T-helper 1 cell (primary cell): ENCODE measurements around the gene MAGI2.
"Not testable (repeated sequence)": the region's sequence is repeated elsewhere in the genome, so short reads cannot be mapped to it uniquely, and the experiment has no call there.

ENCODE experiments used
- DNase-seq, 5 donors: peaks; one replicate each; pipeline ENCODE4 v3.0.0-alpha.2; 2012 to 2020

Gene MAGI2

DNA sequence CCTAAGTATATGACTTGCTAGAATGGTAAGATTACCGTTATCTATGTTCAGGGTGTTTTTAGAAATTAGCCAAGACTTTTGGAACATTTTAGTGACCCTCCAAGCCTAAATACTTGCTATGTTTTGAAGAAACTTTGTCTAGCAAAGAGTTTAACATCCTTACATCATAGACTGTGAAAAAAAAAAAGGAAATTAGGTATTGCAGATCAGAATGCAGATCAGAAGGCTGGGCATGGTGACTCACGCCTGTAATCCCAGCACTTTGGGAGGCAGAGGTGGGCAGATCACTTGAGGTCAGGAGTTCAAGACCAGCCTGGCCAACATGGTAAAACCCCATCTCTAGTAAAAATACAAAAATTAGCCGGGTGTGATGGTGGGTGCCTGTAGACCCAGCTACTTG is 10.7 kb downstream of the MAGI2 start:
- not testable (repeated sequence) for DNase-seq

- DNase-seq, result no peak
Measured at GRCh38 chr7:79436378-79436777, 17.1 kb downstream of the MAGI2 start.

- no peak for DNase-seq
Measured at GRCh38 chr7:79434867-79435266, 18.6 kb downstream of the MAGI2 start.

- no peak for DNase-seq
Measured at GRCh38 chr7:79434098-79434497, 19.4 kb downstream of the MAGI2 start.

DNA sequence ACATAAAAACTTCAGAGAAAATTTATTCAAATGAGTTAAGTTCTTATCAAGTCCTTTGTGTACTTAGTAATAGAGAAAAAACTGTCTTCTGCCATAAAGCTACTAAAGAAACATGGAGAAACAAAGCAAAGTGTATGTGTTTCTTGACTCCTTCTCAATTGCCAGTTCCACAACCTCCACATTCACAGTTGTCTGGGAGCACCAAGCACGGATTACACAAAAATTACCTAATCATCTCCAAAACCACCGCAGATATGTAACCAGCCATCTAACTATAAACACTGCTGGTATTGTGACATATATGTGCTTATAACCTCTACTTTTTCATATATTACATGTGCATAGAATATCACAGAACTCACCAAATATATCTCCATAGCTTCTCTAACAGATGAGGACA is 23.1 kb downstream of the MAGI2 start:
- DNase-seq, result no peak

GRCh38 chr7:79425665-79426064 is 27.8 kb downstream of the MAGI2 start:
- DNase-seq, result no peak

DNA sequence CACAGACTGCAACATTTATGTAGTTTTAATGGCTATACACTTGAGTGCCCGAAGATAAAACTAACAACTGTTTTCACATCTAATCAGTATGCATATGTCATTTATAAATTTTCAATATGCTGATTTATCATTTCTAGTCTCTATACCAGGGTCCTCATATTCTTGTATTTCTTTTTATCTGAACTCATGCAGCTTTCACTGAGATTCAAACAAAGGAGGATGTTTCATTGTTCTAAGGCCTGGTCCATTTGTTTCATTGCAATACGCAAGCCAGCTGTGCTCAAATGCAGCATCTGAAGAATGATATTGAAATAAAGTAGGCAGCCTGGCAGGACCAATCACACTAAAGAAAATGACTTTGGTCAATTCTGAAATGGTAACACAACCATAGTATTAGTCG is 31.7 kb downstream of the MAGI2 start:
- DNase-seq, result no peak

DNA sequence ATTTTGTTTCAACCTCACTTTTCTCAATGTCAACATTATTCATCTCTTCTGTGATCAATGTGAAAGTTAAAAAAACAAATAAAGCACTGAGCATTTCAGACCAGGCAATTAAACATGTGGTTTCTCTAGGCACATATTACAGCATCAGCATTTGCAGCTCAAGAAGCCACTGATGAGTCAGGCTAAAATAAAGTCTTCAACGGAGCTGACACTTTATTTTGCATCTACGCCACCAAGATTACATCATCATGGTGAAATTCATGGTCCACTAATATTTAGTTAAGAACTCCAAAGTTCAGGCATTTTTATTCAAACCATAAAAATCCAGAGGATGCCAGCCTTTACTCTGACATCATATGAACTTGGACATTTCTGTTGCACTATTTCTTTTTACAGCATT is 33.0 kb downstream of the MAGI2 start:
- no peak for DNase-seq

DNA sequence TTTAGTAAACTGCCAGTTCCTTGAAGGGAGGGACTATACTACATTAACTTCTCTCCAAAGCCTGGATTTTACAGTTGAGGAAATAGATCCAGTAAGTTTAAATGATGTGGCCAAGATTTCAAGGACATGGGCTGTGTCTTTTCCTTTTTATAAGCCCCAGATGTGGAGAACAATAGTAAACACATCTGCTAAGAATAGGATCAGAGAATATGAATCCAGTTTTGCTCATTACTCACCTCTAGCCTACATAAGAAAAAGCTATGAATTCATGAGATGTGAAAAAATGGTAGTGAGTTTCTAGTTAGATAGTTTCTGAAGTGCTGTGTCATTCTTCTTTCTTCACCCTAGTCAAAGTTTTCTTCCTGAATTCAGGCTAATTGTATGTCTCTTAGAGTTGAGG is 38.6 kb downstream of the MAGI2 start:
- no peak for DNase-seq

DNA sequence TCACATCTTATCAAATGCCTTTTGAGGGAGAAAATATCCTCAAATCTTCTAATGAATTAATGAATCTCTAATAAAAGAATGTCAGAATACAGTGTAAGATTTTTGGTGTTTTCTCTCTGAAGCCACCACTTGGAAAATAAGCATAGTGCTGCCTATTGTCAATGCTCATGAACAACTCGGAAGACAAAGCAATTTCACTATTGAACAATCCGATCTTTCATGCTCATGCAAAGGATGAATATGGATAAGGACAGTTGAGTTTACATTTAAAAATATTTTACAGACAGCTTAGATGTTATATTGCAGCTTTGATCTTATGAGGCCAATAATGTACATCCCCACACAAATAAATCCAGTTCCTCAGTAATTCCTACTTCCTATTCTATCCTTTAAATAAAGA is 40.6 kb downstream of the MAGI2 start:
- DNase-seq, result no peak

DNA sequence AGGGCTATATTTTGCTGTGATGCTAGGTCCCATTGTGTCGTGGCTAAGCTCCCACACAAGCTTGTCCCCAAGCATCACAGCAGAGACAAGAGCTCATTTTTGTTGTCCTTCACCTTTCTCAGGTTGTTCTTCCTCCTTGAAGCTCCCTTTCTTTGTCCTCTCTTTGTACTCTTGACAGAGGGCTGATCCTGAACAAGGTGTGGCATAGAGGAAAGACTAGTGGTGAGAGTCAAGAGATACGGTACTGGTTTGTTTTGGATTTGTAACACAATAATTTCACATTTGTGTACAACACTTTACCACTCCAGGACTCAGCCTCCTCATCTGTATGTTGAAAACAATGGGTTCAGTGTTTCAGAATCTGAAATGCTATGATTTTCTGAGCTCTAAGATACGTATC is 41.0 kb downstream of the MAGI2 start:
- no peak for DNase-seq

DNA sequence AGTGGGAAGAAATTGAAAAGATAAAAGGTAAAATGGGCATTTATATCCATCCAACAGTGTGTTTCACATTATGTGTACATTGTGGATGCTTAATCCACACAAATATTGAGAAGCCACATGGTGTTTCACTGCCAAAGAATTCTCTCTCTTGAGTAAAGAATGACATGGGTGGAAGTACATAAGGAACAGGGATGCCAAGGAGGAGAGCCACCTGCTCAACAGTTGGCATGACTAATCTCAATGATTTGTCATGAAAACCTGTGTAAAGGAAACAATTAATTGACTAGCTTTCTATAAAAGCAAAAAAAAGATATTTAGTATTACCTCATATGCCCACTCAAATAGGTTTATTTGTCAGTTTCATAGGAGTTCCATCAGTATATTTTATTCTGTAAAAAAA is 43.1 kb downstream of the MAGI2 start:
- no peak for DNase-seq

GRCh38 chr7:79407351-79407750 is 46.1 kb downstream of the MAGI2 start:
- no peak for DNase-seq

DNA sequence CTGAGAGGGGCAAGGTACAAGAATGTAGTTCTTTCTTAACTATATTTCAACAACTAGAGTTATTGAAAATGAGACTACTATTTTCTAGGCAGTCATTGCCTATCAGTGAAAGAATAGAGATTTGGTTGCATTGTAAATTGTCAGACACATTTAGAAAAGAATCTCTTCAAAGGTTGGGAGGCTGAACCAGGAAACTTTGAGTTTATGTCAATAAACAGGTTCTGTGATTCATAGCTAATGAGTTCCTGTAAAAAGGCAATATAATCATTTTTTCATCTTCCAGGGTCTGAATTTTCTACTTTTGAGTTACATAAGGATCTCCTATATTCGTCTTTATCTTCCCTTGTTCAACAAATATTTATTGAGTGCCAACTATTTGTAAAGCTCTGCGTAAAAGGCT is 47.1 kb downstream of the MAGI2 start:
- DNase-seq, result no peak

DNA sequence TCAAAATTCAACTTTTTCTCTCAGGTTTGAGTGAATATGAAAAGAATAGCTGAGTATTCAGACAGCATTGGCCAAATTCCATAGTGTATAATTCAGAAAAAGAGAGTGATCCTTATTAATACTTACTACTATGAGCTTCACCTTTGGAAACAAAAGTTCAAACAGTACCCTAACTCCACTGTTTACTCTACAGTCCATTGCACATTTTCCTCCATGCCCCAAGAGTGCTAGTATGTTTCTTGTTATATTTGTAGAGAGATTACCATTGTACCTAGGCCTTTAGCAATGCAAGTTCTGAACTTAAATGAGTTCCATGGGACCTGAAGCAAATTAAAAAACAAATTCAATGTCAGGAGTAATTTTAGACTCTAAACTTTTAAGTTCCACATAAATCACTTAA is 48.1 kb downstream of the MAGI2 start:
- no peak for DNase-seq

- no peak for DNase-seq
Measured at GRCh38 chr7:79403879-79404278, 49.6 kb downstream of the MAGI2 start.

DNA sequence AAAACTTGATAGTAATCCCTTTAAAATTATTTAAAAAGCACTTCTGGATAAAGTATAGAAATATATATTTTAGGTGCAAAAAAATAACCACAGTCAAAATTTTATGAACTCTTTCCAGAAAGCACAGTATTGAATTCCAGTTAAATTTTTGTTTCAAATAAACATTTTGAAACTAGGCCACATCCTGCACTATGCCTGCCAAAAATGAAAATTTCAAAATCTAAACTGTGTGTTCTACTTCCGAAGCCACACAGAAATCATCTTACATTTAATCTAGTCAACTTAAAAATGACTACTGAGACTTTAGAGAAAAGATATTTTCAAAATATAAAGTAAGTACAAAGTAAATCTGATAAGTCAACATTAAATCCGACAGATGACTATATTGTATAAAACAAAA is 50.0 kb downstream of the MAGI2 start:
- no peak for DNase-seq

- no peak for DNase-seq
Measured at GRCh38 chr7:79401254-79401653, 52.2 kb downstream of the MAGI2 start.

- no peak for DNase-seq
Measured at GRCh38 chr7:79400222-79400621, 53.2 kb downstream of the MAGI2 start.

- DNase-seq, result no peak
Measured at GRCh38 chr7:79398138-79398749, 55.2 kb downstream of the MAGI2 start.

DNA sequence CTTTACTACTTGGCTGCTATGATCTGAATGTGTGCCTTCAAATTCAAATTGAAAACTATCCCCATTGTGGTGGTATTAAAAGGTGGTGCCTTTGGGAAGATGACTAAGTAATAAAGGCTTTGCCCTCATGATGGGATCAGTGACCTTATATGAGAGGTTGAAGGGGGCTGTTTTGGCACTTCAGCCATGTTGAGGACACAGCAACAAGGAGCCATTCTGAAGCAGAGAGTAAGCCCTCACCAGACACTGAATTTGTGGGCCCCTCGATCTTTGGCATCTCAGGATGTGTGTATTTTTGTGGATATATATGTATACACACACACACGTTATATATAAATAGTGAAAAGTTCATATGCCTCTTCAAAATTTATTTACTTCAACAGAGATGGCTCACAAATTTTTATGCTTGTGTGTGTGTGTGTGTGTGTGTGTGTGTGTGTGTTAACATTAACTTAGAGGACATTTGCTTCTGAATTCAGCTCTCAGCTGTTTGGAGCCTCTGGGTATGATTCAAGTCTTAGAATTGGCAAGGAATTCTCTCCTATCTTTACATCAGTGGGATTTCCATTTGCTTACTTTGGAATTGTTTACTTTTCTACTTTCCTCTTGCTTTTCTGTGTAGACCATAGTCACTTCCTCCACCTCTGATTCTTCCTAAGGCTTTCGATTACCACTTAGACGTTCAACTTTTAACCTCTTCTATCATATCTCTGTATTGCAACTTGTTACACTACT is 66.6 kb downstream of the MAGI2 start:
- no peak for DNase-seq

DNA sequence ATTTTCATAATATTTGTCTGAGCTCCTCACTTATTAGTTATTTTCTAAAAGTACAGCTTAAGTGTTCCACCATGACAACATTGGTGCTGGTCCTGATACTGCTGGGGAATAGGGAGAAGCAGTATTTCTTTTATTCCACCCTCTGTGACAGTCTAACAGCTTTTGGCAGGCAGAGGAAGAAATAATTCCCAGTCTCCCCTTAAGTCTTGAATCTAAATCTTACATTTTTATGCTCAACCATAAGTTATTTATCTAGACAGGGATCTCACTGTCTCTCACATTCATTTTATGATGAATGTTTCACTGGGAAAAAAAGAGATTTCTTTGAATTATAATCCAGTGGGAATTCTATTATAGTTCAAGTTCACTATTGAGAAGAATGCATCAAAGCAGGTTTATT is 71.5 kb downstream of the MAGI2 start:
- DNase-seq, result no peak

- DNase-seq, result no peak
Measured at GRCh38 chr7:79377097-79377496, 76.4 kb downstream of the MAGI2 start.

- no peak for DNase-seq
Measured at GRCh38 chr7:79376299-79377025, 77.0 kb downstream of the MAGI2 start.
